ENCODE measurements around the gene DTX1. TPM values are rescaled to one million over a fixed set of nuclear protein-coding genes. Genes with fewer than 3 reads are reported as not detected.
A peak's percentile ranks its signal among the peaks of the same experiment; 100 is the strongest.
"Not testable (repeated sequence)": the region's sequence is repeated elsewhere in the genome, so short reads cannot be mapped to it uniquely, and the experiment has no call there.

The DTX1 gene
- total RNA-seq, 3 donors from 2014 or later, result 7.9 to 46.6 (median 20.0) TPM

GRCh38 chr12:113140706-113141105, 84.2 kb downstream of the DTX1 start:
- H3K4me1 ChIP-seq, result peaks cover 0 to 6% of the 10 kb centered on the region in 2 donors
- no peak for DNase-seq (ENCODE audit: low spot score in 2 of 2)

GRCh38 chr12:113141716-113142115, 85.2 kb downstream of the DTX1 start:
- H3K27me3 ChIP-seq; H3K9me3 ChIP-seq; DNase-seq (ENCODE audit: low spot score in 2 of 2); H3K36me3 ChIP-seq; intact Hi-C loops (cut with DNase I; ENCODE audit: low total_unique reads); H3K4me3 ChIP-seq; H3K4me1 ChIP-seq: not testable (repeated sequence)
- H3K27ac ChIP-seq, result peak overlapping the region; percentile 75 to 88

More at GRCh38 chr12:113140706-113141105, 84.2 kb downstream of the DTX1 start:
- intact Hi-C loops (cut with DNase I; ENCODE audit: low total_unique reads), result no loop called here
- Histone ChIP-seq H3K36me3 (no peaks in the 10 kb centered on the region), H3K4me3 (no peak overlapping the region), H3K9me3 (no peaks in the 10 kb centered on the region), H3K27ac (no peak overlapping the region), H3K27me3 (peaks cover 0 to 7% of the 10 kb centered on the region in 2 donors)
- TF ChIP-seq POLR2A (IDR thresholded peaks at IDR 0.05), result no peak
- no peak for TF ChIP-seq POLR2AphosphoS5 (IDR thresholded peaks at IDR 0.05)
- no peak for TF ChIP-seq CTCF (IDR thresholded peaks at IDR 0.05)

GRCh38 chr12:113142173-113142885, 85.8 kb downstream of the DTX1 start:
- peak overlapping the region; percentile 75 to 88 for H3K27ac ChIP-seq
- no peaks in the 10 kb centered on the region for H3K9me3 ChIP-seq
- H3K4me1 ChIP-seq, result peaks cover 0 to 6% of the 10 kb centered on the region in 2 donors
- intact Hi-C loops (cut with DNase I; ENCODE audit: low total_unique reads), result no loop called here
- H3K27me3 ChIP-seq, result no peaks in the 10 kb centered on the region
- DNase-seq (ENCODE audit: low spot score in 2 of 2), result peak in 1 of 2 donors; percentile 88
- no peaks in the 10 kb centered on the region for H3K36me3 ChIP-seq
- H3K4me3 ChIP-seq, result no peak overlapping the region
- TF ChIP-seq CTCF (IDR thresholded peaks at IDR 0.05) (no peak), POLR2A (IDR thresholded peaks at IDR 0.05) (no peak), POLR2AphosphoS5 (IDR thresholded peaks at IDR 0.05) (peak in 1 of 3 donors; percentile 15)

DNA sequence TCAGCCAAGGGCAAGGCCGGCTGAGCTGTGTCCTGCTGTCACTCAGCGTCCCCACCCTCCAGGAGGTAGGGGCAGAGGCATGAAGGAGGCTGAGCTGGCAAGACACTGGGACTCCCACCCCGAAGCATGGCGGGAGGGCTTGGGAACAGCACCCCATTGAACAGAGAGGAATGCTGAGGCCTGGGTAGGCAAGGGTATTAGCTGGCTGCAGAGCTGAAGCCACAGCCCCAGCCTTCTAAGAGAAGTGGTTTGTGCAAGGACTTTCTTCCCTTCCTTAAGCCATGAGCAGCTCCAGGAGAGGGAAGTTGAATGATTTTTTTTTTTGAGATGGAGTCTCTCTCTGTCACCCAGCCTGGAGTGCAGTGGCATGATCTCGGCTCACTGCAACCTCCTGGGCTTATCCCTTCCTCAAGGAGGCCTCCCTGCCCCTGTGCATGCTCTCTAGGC, 86.4 kb downstream of the DTX1 start:
- Histone ChIP-seq H3K27ac (peak overlapping the region; percentile 75 to 88), H3K4me1 (peaks cover 0 to 6% of the 10 kb centered on the region in 2 donors), H3K4me3 (no peak overlapping the region), H3K27me3 (no peaks in the 10 kb centered on the region), H3K9me3 (no peaks in the 10 kb centered on the region), H3K36me3 (no peaks in the 10 kb centered on the region)
- no peak for TF ChIP-seq CTCF (IDR thresholded peaks at IDR 0.05)
- no peak for TF ChIP-seq POLR2AphosphoS5 (IDR thresholded peaks at IDR 0.05)
- no peak for DNase-seq (ENCODE audit: low spot score in 2 of 2)
- intact Hi-C loops (cut with DNase I; ENCODE audit: low total_unique reads), result no loop called here

GRCh38 chr12:113143959-113144358, 87.4 kb downstream of the DTX1 start:
- intact Hi-C loops (cut with DNase I; ENCODE audit: low total_unique reads), result no loop called here
- peaks cover 0 to 6% of the 10 kb centered on the region in 2 donors for H3K4me1 ChIP-seq
- H3K4me3 ChIP-seq, result no peak overlapping the region
- no peaks in the 10 kb centered on the region for H3K9me3 ChIP-seq
- no peaks in the 10 kb centered on the region for H3K27me3 ChIP-seq
- DNase-seq (ENCODE audit: low spot score in 2 of 2), result no peak
- H3K36me3 ChIP-seq, result no peaks in the 10 kb centered on the region
- TF ChIP-seq POLR2AphosphoS5 (IDR thresholded peaks at IDR 0.05) (no peak), CTCF (IDR thresholded peaks at IDR 0.05) (no peak), POLR2A (IDR thresholded peaks at IDR 0.05) (no peak)
- no peak overlapping the region for H3K27ac ChIP-seq
